GM10248 (cell line): ENCODE measurements around the gene TRIP6.

Experiments used
- CTCF ChIA-PET: fragments of 300-600 bp; sonication (Branson Sonifier 250); formaldehyde crosslinking; extraction: SDS; loops from one replicate; lab custom pipeline; 2021; ENCODE audit warnings: antibody characterized with exemption; lab: Yijun Ruan, JAX
- POLR2A ChIA-PET: fragments of 350-650 bp; sonication (Branson Sonifier 250); formaldehyde crosslinking; extraction: SDS; loops from one replicate; lab custom pipeline; 2020; ENCODE audit warnings: antibody characterized with exemption; lab: Yijun Ruan, JAX
- DNase-seq: peaks from one replicate; pipeline ENCODE4 v3.0.0; 2012; ENCODE audit errors: extremely low spot score
- CTCF ChIP-seq: IDR thresholded peaks from 2 replicates; pipeline ENCODE4 v1.5.1; 2012; ENCODE audit warnings: mild to moderate bottlenecking, low read depth; ENCODE audit errors: extremely low read depth, missing control alignments, control extremely low read depth

Gene TRIP6

DNA sequence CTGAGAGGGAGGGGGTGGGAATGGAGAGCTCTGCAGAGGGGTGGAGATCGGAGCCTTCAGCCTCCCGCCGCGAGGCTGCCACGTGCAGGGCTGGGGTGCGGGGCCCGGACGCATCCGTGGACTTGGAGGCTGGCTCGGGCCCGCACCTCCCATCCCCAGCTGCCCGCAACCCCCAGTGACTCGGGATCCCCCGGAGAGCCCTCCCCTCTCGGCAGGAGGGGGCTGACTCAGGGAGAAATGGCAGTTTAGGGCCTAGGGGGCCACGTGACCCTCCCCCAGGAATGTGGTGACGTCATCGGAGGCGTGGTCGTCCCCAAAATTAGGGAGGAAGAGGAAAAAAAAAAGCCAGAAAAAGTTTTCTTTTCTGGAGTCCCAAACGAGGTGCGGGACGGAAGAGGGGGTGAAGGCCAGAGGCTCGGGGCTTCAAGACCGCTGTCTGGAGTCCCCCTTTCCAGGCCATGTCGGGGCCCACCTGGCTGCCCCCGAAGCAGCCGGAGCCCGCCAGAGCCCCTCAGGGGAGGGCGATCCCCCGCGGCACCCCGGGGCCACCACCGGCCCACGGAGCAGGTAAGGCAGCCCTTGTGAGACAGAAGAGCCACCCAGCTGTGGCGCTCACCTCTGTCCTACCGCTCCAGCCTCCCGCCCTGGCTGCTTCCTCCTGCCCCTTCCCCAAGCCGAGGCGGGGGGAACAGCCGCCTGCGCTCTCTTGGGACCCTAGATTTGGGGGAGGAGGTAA lies at the start of gene TRIP6:
Gene TRIP6, plus strand, starts transcription at position 348 of the 736 bp plus-strand sequence. Its CDS starts 111 bp downstream, at position 459.
- ChIA-PET CTCF (interaction anchor here (0.8 to 1.4 kb wide), 2 partner anchors 15 to 277 kb away, joined by 3 to 4 read pairs; partner anchors contain the start of gene SLC12A9), POLR2A (interaction anchor here (0.7 kb wide), 1 partner anchor 15 kb away, joined by 3 read pairs; the partner anchor contains the start of gene SLC12A9)
- DNase-seq = peak; percentile 83
- no peak for TF ChIP-seq CTCF

DNA sequence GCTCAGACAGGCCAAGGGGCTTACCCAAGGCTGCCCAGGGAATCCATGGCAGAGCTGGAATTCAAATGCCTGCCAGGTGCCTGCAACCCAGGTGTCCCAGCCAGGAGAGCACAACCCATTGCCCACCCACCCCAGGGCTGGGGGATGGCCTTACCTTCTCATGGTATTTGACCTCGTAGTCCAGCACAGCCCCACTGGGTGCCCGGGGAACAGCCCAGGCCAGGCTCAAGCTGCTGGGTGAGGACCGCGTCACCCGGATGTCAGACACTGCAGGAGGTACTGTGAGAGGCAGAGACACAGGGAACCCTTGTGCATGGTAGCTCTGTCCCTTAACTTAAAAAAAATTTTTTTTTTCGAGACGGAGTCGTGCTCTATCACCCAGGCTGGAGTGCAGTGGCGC lies 48.8 kb upstream of the TRIP6 start:
- TF ChIP-seq CTCF = no peak
- CTCF ChIA-PET = interaction anchor here (1.2 to 1.5 kb wide), 3 partner anchors 17 to 33 kb away, joined by 3 read pairs; no protein-coding TSS in a partner anchor
- POLR2A ChIA-PET = no interaction called here
- DNase-seq = no peak

DNA sequence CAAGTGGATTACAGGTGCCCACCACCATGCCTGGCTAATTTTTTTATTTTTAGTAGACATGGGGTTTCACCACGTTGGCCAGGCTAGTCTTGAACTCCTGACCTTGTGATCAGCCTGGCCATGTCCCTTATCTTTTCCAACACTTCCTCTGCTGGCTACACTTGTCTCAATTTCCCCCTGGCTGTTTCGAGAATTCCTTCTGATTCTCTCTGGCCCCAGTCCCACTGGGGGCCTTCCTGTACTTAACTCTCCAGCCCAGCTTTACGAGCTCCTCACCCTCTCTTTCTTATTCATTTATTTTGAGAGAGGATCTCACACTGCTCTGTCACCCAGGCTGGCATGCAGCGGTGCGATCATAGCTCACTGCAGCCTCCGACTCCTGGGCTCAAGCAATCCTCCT lies 48.4 kb upstream of the TRIP6 start:
- ChIA-PET POLR2A (no interaction called here), CTCF (interaction anchor here (1.2 to 1.3 kb wide), 2 partner anchors 18 to 33 kb away, joined by 3 read pairs; no protein-coding TSS in a partner anchor)
- no peak for TF ChIP-seq CTCF
- DNase-seq = no peak

- DNase-seq = no peak
- ChIA-PET POLR2A (no interaction called here), CTCF (interaction anchor here (1.3 kb wide), 1 partner anchor 18 kb away, joined by 3 read pairs; no protein-coding TSS in a partner anchor)
- no peak for TF ChIP-seq CTCF
Measured at GRCh38 chr7:100819586-100819985, 47.6 kb upstream of the TRIP6 start.

DNA sequence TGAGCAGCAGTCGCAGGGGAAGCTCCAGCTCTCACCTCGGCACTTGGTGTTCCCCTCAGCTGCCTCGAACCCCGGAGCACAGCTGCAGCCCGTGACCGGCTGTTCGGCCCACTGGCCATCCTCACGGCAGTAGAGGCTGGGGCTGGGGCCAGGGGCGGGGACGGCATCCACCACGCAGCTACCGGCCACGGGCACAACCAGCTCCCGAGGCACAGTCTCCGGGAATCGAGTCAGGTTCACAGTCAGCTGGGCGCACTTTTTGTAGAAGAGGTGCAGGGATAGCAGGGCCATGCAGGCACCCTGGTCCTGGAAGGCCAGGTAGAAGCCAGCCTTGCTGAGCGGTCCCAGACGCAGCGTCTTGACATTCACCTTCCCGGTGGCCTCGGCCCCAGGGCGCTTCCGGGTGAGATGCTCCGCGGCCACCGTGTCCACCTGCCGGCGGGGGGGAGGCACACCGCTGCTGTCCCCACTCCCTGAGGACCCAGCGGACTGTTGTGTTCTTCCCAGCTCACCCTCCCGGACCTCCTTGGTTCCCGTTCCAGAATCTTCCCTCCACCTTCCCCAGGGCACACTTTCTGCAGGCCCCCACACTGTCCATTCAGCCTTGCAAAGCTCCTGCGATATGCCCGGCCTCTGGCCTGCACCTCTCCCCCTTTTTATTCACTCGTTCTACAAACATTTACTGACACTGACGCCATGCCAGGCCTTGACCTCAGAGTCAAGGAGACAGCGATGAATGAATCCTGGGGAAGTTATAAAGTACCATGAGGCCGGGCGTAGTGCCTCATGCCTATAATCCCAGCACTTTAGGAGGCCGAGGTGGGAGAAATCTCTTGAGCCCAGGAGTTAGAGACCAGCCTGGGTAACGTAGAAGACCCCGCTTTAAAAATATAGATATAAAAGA lies 44.7 kb upstream of the TRIP6 start:
- CTCF ChIA-PET = interaction anchor here (1.0 to 1.7 kb wide), 2 partner anchors 14 to 18 kb away, joined by 3 read pairs; no protein-coding TSS in a partner anchor
- POLR2A ChIA-PET = no interaction called here

More for the DNA sequence above, 44.7 kb upstream of the TRIP6 start:
- no peak for DNase-seq
- TF ChIP-seq CTCF = no peak
